CD14-positive monocyte (primary cell): ENCODE data around the gene HAL. TPM values are rescaled to one million over a fixed set of nuclear protein-coding genes. Genes with fewer than 3 reads are reported as not detected.

Experiments
- DNase-seq, 3 donors: peaks; one replicate each; pipeline ENCODE4 v3.0.0-alpha.2; 2011 to 2022
- H2AFZ ChIP-seq: 2 replicates; pipeline ENCODE4 v1.6.0; 2012; ENCODE audit warnings: mild to moderate bottlenecking, low read depth, low read length, inconsistent platforms; ENCODE audit not compliant: insufficient read depth, poor library complexity, severe bottlenecking
- H3K27ac ChIP-seq, 2 donors: 1 replicate in 1 of 2; 2 replicates in 1 of 2; pipeline ENCODE4 v1.5.1; 2012 to 2013; ENCODE audit warnings: low read length in 2 of 2, control low read depth in 1 of 2, inconsistent platforms in 1 of 2, low read depth in 1 of 2, mild to moderate bottlenecking in 1 of 2
- H3K27me3 ChIP-seq, 2 donors: one replicate each; pipeline versions ENCODE4 v1.6.0 to v1.6.1; 2011 to 2013; ENCODE audit warnings: low read length in 2 of 2; ENCODE audit not compliant: control insufficient read depth in 2 of 2, insufficient read depth in 2 of 2
- H3K36me3 ChIP-seq, 2 donors: replicated peaks in 1 of 2; 1 replicate in 1 of 2; 2 replicates in 1 of 2; pipeline versions ENCODE4 v1.5.1 to v1.6.1; 2012 to 2013; ENCODE audit warnings: low read length in 2 of 2, control low read depth in 1 of 2, inconsistent platforms in 1 of 2, mild to moderate bottlenecking in 1 of 2; ENCODE audit not compliant: insufficient read depth in 2 of 2, control insufficient read depth in 1 of 2
- H3K4me1 ChIP-seq, 2 donors: 1 replicate in 1 of 2; 2 replicates in 1 of 2; pipeline versions ENCODE4 v1.5.1 to v1.6.1; 2012 to 2013; ENCODE audit warnings: low read length in 2 of 2, control low read depth in 1 of 2, inconsistent platforms in 1 of 2, mild to moderate bottlenecking in 1 of 2, moderate library complexity in 1 of 2; ENCODE audit not compliant: insufficient read depth in 2 of 2, control insufficient read depth in 1 of 2
- H3K4me2 ChIP-seq: replicated peaks from 2 replicates; pipeline ENCODE3; 2012; ENCODE audit warnings: low read length, moderate library complexity, mild to moderate bottlenecking; ENCODE audit not compliant: poor library complexity, severe bottlenecking; ENCODE audit errors: extremely low read depth
- H3K4me3 ChIP-seq, 3 experiments: fragments of 200-600 bp in 1 of 3; sonication (generic) in 1 of 3; replicated peaks in 1 of 3; 1 replicate in 2 of 3; 2 replicates in 1 of 3; pipeline ENCODE4 v1.5.1; 2011 to 2013; ENCODE audit warnings: low read length in 3 of 3, mild to moderate bottlenecking in 3 of 3, control low read depth in 2 of 3, low read depth in 2 of 3, inconsistent platforms in 1 of 3, moderate library complexity in 1 of 3
- H3K79me2 ChIP-seq: 2 replicates; pipeline ENCODE4 v1.6.0; 2012; ENCODE audit warnings: mild to moderate bottlenecking, control low read depth, inconsistent platforms, low read length, moderate library complexity; ENCODE audit not compliant: insufficient read depth
- H3K9ac ChIP-seq: 2 replicates; pipeline ENCODE4 v1.6.0; 2017; ENCODE audit warnings: low read length, mild to moderate bottlenecking; ENCODE audit not compliant: insufficient read depth, poor library complexity, severe bottlenecking
- H3K9me3 ChIP-seq, 2 donors: replicated peaks in 1 of 2; 1 replicate in 1 of 2; 2 replicates in 1 of 2; pipeline versions ENCODE4 v1.5.1 to v1.6.1; 2012 to 2013; ENCODE audit warnings: low read length in 2 of 2, control low read depth in 1 of 2; ENCODE audit not compliant: control insufficient read depth in 1 of 2, insufficient read depth in 1 of 2
- H4K20me1 ChIP-seq: 2 replicates; pipeline ENCODE4 v1.6.0; 2012; ENCODE audit warnings: mild to moderate bottlenecking, low read length, control low read depth, moderate library complexity; ENCODE audit not compliant: insufficient read depth
- H3K27ac Mint-ChIP-seq, 7 donors: one replicate each; pipeline ENCODE4 v1.8.0; 2020; ENCODE audit warnings: mild to moderate bottlenecking in 7 of 7, mixed read lengths in 7 of 7, moderate library complexity in 6 of 7, inconsistent platforms in 2 of 7
- H3K27me3 Mint-ChIP-seq, 3 donors: one replicate each; pipeline ENCODE4 v1.8.0; 2021 to 2022; ENCODE audit warnings: low read depth in 3 of 3, mild to moderate bottlenecking in 3 of 3, mixed read lengths in 3 of 3, moderate library complexity in 3 of 3, inconsistent platforms in 1 of 3
- H3K36me3 Mint-ChIP-seq, 2 donors: one replicate each; pipeline ENCODE4 v1.8.0; 2020; ENCODE audit warnings: mixed read lengths in 2 of 2, inconsistent platforms in 1 of 2, mild to moderate bottlenecking in 1 of 2
- H3K4me1 Mint-ChIP-seq: one replicate; pipeline ENCODE4 v1.8.0; 2020; ENCODE audit warnings: mild to moderate bottlenecking, mixed read lengths
- H3K4me3 Mint-ChIP-seq, 2 donors: one replicate each; pipeline ENCODE4 v1.8.0; 2020; ENCODE audit warnings: mild to moderate bottlenecking in 2 of 2, mixed read lengths in 2 of 2, moderate library complexity in 1 of 2
- H3K9me3 Mint-ChIP-seq, 7 donors: one replicate each; pipeline ENCODE4 v1.8.0; 2020 to 2022; ENCODE audit warnings: mixed read lengths in 7 of 7, mild to moderate bottlenecking in 6 of 7, moderate library complexity in 6 of 7, inconsistent platforms in 2 of 7
- CTCF ChIP-seq: fragments of 200-600 bp; IDR thresholded peaks from one replicate; pipeline ENCODE4 v1.8.0; 2022; ENCODE audit warnings: antibody characterized with exemption, mild to moderate bottlenecking
- WGBS: methylation state at CpG from one replicate; pipeline ENCODE4 v1.1.5; 2013; ENCODE audit warnings: missing lambda C conversion rate; ENCODE audit not compliant: insufficient coverage; 5-methylcytosine and 5-hydroxymethylcytosine counted together
- intact Hi-C, 2 donors: fragments of 100-400 bp; cut with micrococcal nuclease; formaldehyde crosslinking; loops; one replicate each; pipeline versions ENCODE4 v1.15.0 to v1.15.1; 2023
- polyA plus RNA-seq, 3 donors: library from polyadenylated mRNA; depleted of rRNA in 1 of 3; unstranded in 2 of 3; stranded (reverse) in 1 of 3; fragments of 300-500 nt in 2 of 3; fragments of >200 nt in 1 of 3; fragmentation: Illumina TruSeq in 2 of 3; gene quantifications; 1 replicate in 2 of 3; 2 replicates in 1 of 3; pipeline ENCODE4 v1.2.3, GENCODE V29; 2012 to 2021

HAL gene
- polyA plus RNA-seq, 3 donors = 28.0 to 42.0 (median 29.2) TPM

GRCh38 chr12:95990136-95990535 lies 6.0 kb downstream of the HAL start:
- no peak for TF ChIP-seq CTCF
- intact Hi-C loops = loop anchor here in 1 of 2 donors (10.0 kb wide), 1 partner anchor 55 kb away; no protein-coding TSS in a partner anchor
- no peak overlapping the region for H2AFZ ChIP-seq
- no peaks in the 10 kb centered on the region for H4K20me1 ChIP-seq
- 89% methylated on average over 2 of the region's 7 CpGs for WGBS
- peaks cover 12 to 13% of the 10 kb centered on the region in 2 donors for H3K4me1 ChIP-seq
- H3K4me2 ChIP-seq = no peak overlapping the region
- peaks cover 19% of the 10 kb centered on the region for H3K79me2 ChIP-seq
- no peaks in the 10 kb centered on the region for H3K27me3 ChIP-seq
- H3K4me3 Mint-ChIP-seq = no peak overlapping the region
- no peak overlapping the region for H3K9ac ChIP-seq
- H3K9me3 ChIP-seq = no peaks in the 10 kb centered on the region
- H3K27ac ChIP-seq = peak overlapping the region in 1 of 2 donors; percentile 38
- H3K27me3 Mint-ChIP-seq = no peaks in the 10 kb centered on the region
- H3K36me3 Mint-ChIP-seq = peaks cover 75 to 91% of the 10 kb centered on the region in 2 donors
- DNase-seq = no peak
- peaks cover 66 to 85% of the 10 kb centered on the region in 2 donors for H3K36me3 ChIP-seq
- H3K4me1 Mint-ChIP-seq = peaks cover 23% of the 10 kb centered on the region
- H3K27ac Mint-ChIP-seq = no peak overlapping the region
- H3K9me3 Mint-ChIP-seq = no peaks in the 10 kb centered on the region
- H3K4me3 ChIP-seq = no peak overlapping the region

GRCh38 chr12:95989504-95990123 lies 6.5 kb downstream of the HAL start:
- DNase-seq = no peak
- H3K36me3 Mint-ChIP-seq = peaks cover 73 to 91% of the 10 kb centered on the region in 2 donors
- peak overlapping the region in 2 of 7 donors; percentile 52 to 70 for H3K27ac Mint-ChIP-seq
- intact Hi-C loops = loop anchor here in 1 of 2 donors (10.0 kb wide), 1 partner anchor 55 kb away; no protein-coding TSS in a partner anchor
- no peaks in the 10 kb centered on the region for H3K27me3 ChIP-seq
- H3K9ac ChIP-seq = no peak overlapping the region
- no peak overlapping the region for H2AFZ ChIP-seq
- H3K4me1 Mint-ChIP-seq = peaks cover 17% of the 10 kb centered on the region
- no peak overlapping the region for H3K4me3 ChIP-seq
- H3K9me3 Mint-ChIP-seq = no peaks in the 10 kb centered on the region
- no peaks in the 10 kb centered on the region for H3K9me3 ChIP-seq
- H3K27ac ChIP-seq = peak overlapping the region in 1 of 2 donors; percentile 38
- H4K20me1 ChIP-seq = no peaks in the 10 kb centered on the region
- H3K4me2 ChIP-seq = no peak overlapping the region
- 75% methylated on average over 1 of the region's 4 CpGs for WGBS
- no peak overlapping the region for H3K4me3 Mint-ChIP-seq
- TF ChIP-seq CTCF = no peak
- H3K4me1 ChIP-seq = peaks cover 7 to 8% of the 10 kb centered on the region in 2 donors
- peaks cover 71 to 90% of the 10 kb centered on the region in 2 donors for H3K36me3 ChIP-seq
- H3K79me2 ChIP-seq = peaks cover 14% of the 10 kb centered on the region
- no peaks in the 10 kb centered on the region for H3K27me3 Mint-ChIP-seq
